Measurements from ENCODE around the gene SLC30A1. TPM values are rescaled to one million over a fixed set of nuclear protein-coding genes. Genes with fewer than 3 reads are reported as not detected.

The SLC30A1 gene
- total RNA-seq, 1 experiment from 2014 or later, result 9.7 TPM

- Histone ChIP-seq H3K27ac (ENCODE audit: low read depth, low read length) (peak overlapping the region; percentile 84; the same call in 1 of the 2 replicates), H3K4me3 (replicated peaks in 1 of 2; ENCODE audit: low read depth in 1 of 2, low read length in 2 of 2) (peak overlapping the region; percentile 74 to 84), H3K9me3 (ENCODE audit: control insufficient read depth in 1 of 2, insufficient read depth in 1 of 2, low read depth in 1 of 2, low read length in 2 of 2) (no peaks in the 10 kb centered on the region), H3K9ac (ENCODE audit: low read length) (peak overlapping the region; percentile 76), H3K9me2 (ENCODE audit: insufficient read depth) (no peaks in the 10 kb centered on the region), H3K79me2 (ENCODE audit: insufficient read depth, low read length) (peaks cover 10% of the 10 kb centered on the region), H3K36me3 (ENCODE audit: control insufficient read depth in 1 of 2, insufficient read depth in 2 of 2, low read length in 2 of 2) (peaks cover 0 to 7% of the 10 kb centered on the region in 2 experiments; a peak in 2 of 4 replicates), H4K20me1 (ENCODE audit: insufficient read depth) (no peaks in the 10 kb centered on the region; the same call in 1 of the 2 replicates), H2AFZ (ENCODE audit: low read depth, low read length, poor library complexity, severe bottlenecking) (no peak overlapping the region), H3K27me3 (ENCODE audit: insufficient read depth, low read length) (no peaks in the 10 kb centered on the region), H3K4me1 (ENCODE audit: control insufficient read depth in 1 of 2, insufficient read depth in 2 of 2, low read length in 2 of 2) (peaks cover 10 to 40% of the 10 kb centered on the region in 2 experiments), H3K4me2 (ENCODE audit: low read length) (peak overlapping the region; percentile 93)
- CTCF ChIA-PET, result no interaction called here
- intact Hi-C loops (cut with micrococcal nuclease), result no loop called here
- RAD21 ChIA-PET (ENCODE audit: low non-redundant PET in 1 of 2, low total read pairs in 2 of 2, uncharacterized antibody in 2 of 2, unreplicated experiment in 2 of 2), result no interaction called here
- ATAC-seq (no peak; the same call in 1 of the 2 replicates), DNase-seq (ENCODE audit: low read depth, low spot score) (no peak)
- TF ChIP-seq CEBPB (IDR thresholded peaks at IDR 0.05; ENCODE audit: low read depth), result no peak
- TF ChIP-seq ZNF274 (IDR thresholded peaks at IDR 0.05; ENCODE audit: low read depth, low read length), result no peak
- TF ChIP-seq CBX3 (IDR thresholded peaks at IDR 0.05; ENCODE audit: low read depth), result no peak
- TF ChIP-seq, protein P1, sequence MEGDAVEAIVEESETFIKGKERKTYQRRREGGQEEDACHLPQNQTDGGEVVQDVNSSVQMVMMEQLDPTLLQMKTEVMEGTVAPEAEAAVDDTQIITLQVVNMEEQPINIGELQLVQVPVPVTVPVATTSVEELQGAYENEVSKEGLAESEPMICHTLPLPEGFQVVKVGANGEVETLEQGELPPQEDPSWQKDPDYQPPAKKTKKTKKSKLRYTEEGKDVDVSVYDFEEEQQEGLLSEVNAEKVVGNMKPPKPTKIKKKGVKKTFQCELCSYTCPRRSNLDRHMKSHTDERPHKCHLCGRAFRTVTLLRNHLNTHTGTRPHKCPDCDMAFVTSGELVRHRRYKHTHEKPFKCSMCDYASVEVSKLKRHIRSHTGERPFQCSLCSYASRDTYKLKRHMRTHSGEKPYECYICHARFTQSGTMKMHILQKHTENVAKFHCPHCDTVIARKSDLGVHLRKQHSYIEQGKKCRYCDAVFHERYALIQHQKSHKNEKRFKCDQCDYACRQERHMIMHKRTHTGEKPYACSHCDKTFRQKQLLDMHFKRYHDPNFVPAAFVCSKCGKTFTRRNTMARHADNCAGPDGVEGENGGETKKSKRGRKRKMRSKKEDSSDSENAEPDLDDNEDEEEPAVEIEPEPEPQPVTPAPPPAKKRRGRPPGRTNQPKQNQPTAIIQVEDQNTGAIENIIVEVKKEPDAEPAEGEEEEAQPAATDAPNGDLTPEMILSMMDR (IDR thresholded peaks at IDR 0.05 in 2 of 3, conservative IDR thresholded peaks at IDR 0.05 in 1 of 3; ENCODE audit: borderline replicate concordance in 1 of 3, insufficient read depth in 1 of 3, low read depth in 2 of 3, low read length in 2 of 3), result no peak
- TF ChIP-seq SP1 (IDR thresholded peaks at IDR 0.05; ENCODE audit: low read depth), result no peak
- no peak for TF ChIP-seq ATF3 (IDR thresholded peaks at IDR 0.05)
- TF ChIP-seq POLR2AphosphoS5 (IDR thresholded peaks at IDR 0.05; ENCODE audit: low read depth, low read length), result no peak
- TF ChIP-seq TCF7L2 (IDR thresholded peaks at IDR 0.05; ENCODE audit: borderline replicate concordance, extremely low read depth, insufficient read depth, insufficient read length), result no peak
- TF ChIP-seq EGR1 (IDR thresholded peaks at IDR 0.05; ENCODE audit: low read depth), result no peak
- no peak for TF ChIP-seq MAX (IDR thresholded peaks at IDR 0.05)
- TF ChIP-seq SRF (IDR thresholded peaks at IDR 0.05; ENCODE audit: low read depth), result no peak
- no peak for TF ChIP-seq EZH2 (IDR thresholded peaks at IDR 0.05)
- no peak for TF ChIP-seq SIN3A (IDR thresholded peaks at IDR 0.05; ENCODE audit: low read depth)
- no peak for TF ChIP-seq ELF1 (IDR thresholded peaks at IDR 0.05; ENCODE audit: borderline replicate concordance, low read depth)
- TF ChIP-seq, protein P2, sequence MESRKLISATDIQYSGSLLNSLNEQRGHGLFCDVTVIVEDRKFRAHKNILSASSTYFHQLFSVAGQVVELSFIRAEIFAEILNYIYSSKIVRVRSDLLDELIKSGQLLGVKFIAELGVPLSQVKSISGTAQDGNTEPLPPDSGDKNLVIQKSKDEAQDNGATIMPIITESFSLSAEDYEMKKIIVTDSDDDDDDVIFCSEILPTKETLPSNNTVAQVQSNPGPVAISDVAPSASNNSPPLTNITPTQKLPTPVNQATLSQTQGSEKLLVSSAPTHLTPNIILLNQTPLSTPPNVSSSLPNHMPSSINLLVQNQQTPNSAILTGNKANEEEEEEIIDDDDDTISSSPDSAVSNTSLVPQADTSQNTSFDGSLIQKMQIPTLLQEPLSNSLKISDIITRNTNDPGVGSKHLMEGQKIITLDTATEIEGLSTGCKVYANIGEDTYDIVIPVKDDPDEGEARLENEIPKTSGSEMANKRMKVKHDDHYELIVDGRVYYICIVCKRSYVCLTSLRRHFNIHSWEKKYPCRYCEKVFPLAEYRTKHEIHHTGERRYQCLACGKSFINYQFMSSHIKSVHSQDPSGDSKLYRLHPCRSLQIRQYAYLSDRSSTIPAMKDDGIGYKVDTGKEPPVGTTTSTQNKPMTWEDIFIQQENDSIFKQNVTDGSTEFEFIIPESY (IDR thresholded peaks at IDR 0.05; ENCODE audit: extremely low read depth, insufficient replicate concordance, low read length), result no peak
- no peak for TF ChIP-seq FOSL1 (IDR thresholded peaks at IDR 0.05; ENCODE audit: low read depth)
- no peak for TF ChIP-seq ZFX (IDR thresholded peaks at IDR 0.05)
- TF ChIP-seq POLR2A (IDR thresholded peaks at IDR 0.05; ENCODE audit: borderline replicate concordance, extremely low read depth, insufficient read depth, insufficient read length), result no peak
- TF ChIP-seq, protein P3, sequence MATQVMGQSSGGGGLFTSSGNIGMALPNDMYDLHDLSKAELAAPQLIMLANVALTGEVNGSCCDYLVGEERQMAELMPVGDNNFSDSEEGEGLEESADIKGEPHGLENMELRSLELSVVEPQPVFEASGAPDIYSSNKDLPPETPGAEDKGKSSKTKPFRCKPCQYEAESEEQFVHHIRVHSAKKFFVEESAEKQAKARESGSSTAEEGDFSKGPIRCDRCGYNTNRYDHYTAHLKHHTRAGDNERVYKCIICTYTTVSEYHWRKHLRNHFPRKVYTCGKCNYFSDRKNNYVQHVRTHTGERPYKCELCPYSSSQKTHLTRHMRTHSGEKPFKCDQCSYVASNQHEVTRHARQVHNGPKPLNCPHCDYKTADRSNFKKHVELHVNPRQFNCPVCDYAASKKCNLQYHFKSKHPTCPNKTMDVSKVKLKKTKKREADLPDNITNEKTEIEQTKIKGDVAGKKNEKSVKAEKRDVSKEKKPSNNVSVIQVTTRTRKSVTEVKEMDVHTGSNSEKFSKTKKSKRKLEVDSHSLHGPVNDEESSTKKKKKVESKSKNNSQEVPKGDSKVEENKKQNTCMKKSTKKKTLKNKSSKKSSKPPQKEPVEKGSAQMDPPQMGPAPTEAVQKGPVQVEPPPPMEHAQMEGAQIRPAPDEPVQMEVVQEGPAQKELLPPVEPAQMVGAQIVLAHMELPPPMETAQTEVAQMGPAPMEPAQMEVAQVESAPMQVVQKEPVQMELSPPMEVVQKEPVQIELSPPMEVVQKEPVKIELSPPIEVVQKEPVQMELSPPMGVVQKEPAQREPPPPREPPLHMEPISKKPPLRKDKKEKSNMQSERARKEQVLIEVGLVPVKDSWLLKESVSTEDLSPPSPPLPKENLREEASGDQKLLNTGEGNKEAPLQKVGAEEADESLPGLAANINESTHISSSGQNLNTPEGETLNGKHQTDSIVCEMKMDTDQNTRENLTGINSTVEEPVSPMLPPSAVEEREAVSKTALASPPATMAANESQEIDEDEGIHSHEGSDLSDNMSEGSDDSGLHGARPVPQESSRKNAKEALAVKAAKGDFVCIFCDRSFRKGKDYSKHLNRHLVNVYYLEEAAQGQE (IDR thresholded peaks at IDR 0.05; ENCODE audit: low read depth), result no peak
- POLR2A ChIA-PET, result no interaction called here
- BruUV-seq (replicated peaks), result no TSS peak
Measured at GRCh38 chr1:211577277-211577818, 1.6 kb downstream of the SLC30A1 start.

All from HCT116 (cell line).